Germinal center (tissue), 1 donor: Measurements from ENCODE around the gene BEAN1.

Experiments
- DNase-seq: peaks from one replicate; pipeline ENCODE4 v3.0.0; 2012; ENCODE audit warnings: mixed read lengths, low spot score

Gene BEAN1

DNA sequence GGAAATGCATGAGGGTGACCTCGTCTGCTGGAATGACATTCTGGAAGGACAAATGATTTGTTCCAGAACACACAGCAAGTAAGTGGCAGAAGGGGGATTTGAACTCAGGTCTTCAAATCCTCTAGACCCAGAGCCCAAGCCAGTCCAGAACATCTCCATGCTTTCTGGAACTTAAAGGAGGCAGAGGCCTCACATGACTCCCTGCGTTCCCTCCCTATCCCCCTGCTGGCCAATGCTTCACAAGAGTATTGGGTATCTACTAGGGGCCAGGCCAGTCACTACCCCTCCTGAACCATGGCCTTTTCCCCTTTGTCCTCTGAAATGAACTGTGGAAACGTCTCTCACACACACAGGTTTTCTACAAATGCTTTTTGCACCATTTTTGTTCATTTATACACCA, 7.6 kb upstream of the BEAN1 start:
- no peak for DNase-seq

DNA sequence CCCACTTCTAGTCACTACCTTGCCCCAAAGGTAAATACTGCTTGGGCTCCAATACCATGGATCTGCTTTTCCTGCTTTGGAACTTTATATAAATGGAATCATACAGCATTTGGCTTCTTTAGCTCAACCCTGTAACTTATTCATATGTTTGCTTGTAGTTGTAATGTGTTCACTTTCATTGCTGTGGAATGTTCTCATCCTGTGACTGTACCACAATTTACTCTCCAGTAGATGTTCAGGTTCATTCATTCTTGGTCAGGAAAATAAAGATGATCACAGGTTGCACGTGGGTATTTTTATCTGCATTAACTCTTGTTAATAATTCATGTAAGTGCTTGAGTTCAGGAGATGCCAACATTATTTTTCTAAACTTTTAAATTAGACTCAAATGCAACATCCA, 6.7 kb upstream of the BEAN1 start:
- DNase-seq, result no peak

DNA sequence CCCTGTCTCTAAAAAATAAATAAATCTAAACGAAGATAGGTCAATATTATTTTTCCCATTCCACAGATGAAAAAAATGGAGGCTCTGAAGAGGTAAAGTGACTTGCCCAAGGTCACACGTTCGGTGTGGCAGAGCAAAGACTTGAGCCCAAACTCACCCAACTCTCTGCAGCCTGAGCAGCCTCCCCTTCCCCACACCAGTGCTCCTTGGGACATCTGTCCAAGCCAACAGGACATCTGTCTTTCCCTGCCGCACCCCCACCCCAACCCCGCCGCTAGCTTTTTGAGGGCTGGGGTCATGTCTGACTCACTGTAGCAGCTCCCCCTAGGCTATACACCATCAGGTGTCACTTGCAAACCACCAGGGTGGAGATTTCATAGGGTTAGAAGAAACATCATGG, 5.2 kb upstream of the BEAN1 start:
- DNase-seq, result no peak

DNA sequence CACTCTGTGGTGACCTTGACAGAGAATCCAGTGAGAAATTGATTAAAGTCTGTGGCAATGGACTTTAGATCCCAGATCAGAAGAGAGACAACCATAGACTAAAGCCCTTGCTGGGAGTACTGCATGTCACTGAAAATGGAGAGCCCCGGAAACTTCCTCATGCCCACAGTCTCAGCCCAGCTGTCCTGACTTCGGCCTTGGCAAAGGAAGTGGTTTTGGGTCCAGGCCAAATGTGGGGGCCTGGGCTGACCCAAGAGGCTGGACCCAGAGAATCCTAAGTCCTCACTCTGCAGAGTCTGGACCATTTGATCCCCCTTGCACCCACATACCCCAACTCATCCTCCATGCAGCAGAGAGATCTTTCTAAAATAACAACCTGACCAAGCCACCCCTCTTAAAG, 4.7 kb upstream of the BEAN1 start:
- no peak for DNase-seq

DNA sequence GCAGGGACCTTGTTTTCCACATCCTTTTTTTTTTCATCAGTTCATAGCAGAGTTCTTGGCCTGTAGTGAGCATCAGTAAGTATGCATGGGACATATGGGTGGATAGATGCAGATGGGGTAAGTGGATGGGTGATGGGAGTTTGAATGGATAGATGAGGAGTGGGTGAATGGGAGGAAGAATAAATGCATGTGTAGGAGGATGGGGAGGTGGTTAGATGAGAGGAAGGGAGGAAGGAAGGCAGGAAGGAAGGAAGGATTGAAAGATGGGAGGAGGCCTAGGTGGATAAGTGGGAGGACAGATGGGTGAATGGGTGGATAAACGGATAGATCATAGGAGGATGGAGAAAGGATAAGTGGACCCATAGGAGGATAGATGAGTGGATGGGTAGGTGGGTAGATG, 3.9 kb upstream of the BEAN1 start:
- DNase-seq, result no peak

DNA sequence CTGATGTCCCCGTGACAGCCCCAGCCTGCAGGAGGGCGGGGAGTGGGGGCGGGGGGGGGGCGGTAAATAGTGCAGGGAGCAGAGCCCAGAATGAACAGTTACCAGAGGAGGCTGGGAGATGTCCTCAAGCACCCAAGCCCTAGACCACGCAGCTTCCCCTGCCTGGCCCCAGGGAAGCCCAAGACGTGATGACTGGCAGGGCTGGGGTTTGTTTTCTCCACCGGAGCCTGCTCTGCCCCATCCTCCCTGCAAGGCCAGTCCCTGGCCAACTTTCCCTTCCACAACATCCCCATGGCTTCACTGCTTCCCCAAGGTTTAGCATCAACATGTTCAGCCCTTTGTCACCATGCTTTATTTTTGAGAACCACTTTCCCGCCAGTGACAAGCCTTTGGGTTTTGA, 1.4 kb upstream of the BEAN1 start:
- no peak for DNase-seq

DNA sequence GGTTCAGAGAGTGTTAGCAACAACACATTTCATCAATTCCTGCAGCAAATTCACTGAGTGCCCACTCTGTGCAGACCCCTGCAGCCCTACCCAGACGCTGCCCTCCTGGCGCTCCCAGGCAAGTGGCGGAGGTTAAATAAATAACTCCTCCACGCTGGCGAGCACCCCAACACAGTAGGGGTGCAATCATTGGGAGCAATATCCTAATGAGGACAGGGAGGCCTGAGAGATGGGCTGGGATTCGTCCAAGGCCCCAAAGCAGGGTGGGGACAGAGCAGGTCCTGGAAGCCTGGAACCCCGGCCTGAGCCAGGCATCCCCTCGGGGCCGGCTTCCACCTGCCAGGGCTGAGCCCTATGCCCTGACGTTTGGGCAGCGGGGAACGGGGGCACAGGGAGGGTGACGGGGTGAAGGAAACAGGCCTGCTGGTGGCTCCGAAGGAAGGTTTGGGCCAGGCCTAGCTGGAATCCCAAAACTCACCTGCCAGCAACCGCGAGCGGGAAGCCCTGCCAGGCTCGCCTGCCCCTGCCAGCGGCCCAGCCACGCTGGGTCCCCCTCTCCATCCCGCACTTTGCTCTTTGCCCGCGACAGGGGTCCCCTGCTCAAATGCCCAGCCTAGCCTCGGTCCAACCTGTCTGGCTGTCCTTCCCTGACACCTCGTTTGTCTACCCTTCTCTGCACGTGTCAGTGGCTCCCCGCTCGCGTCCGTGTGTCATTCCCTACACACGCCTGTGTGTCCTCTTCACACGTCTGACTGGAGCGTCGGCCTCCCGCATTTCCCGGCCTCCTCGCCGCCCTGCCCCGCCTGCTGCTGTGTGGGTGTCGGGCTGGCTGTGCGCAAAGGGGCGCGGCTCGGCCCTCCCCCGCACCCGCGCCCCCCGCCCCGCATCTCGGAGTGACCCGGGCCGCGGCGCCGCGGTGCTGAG, 721 bp upstream of the BEAN1 start:
- no peak for DNase-seq

DNA sequence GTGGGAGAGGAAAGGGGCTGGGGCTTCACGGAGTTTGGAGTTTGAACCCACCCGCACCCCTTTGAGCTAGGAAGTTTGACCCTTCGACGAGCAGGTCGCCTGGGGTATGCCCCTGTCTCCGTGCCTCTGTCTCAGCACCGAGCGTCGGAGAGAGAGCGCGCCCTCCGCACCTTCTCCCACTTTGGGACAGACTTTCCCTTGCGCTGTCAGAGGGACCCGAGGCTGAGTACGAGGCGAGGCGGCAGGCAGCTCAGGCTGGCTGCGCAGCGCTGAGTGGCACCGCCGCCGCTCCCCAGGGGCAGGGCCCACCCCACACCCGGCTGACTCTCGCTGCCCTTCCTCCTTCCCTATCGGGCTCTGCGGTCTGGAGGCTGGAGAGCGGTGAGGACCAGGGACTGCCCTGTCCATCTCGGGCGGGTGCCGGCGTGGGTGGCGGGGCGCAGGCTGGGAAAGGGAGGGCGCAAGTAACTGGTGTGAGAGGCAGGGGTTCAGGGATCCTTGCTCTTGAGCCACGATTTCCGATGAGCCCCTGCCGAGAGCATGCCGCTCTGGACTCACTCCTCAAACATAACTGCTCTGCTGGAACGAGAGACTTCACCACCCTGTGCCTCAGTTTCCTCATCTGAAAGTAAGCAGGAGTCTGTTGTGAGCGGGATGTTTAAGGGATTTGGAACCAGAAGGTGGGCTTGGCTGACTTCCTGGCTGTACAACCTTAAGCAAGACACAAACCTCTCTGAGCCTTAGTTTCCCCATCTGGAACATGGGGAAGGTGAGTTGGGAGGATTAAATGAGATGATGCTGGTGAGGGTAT, 981 bp downstream of the BEAN1 start:
- DNase-seq, result no peak

DNA sequence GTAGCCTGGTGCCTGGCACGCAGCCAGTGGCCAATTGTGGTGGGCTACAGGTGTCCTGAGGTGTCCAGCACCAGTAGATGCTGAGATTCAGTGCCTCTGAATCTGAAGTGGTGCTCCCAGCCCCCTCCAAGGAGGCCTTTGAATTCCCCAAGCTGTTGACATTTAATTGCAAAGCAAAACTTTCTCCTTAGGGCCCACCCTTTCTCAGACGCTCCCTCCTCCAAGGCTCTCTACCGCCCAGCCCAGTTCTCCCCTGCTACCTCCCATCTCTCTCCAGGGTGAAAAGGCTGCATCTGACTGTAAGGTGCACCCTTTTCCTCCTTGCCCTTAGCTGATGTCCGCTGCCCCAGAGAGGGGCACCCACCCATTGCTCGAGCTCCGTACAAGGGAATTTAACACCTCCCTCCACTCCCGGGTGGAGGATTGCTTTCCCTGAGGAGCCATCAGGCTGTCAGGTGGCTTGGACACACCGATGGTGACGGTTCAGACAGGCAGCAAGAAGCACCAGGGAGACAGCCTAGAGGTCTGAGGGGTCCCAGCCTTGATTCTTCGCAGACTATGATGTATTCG, 1.7 kb downstream of the BEAN1 start:
- DNase-seq, result no peak

DNA sequence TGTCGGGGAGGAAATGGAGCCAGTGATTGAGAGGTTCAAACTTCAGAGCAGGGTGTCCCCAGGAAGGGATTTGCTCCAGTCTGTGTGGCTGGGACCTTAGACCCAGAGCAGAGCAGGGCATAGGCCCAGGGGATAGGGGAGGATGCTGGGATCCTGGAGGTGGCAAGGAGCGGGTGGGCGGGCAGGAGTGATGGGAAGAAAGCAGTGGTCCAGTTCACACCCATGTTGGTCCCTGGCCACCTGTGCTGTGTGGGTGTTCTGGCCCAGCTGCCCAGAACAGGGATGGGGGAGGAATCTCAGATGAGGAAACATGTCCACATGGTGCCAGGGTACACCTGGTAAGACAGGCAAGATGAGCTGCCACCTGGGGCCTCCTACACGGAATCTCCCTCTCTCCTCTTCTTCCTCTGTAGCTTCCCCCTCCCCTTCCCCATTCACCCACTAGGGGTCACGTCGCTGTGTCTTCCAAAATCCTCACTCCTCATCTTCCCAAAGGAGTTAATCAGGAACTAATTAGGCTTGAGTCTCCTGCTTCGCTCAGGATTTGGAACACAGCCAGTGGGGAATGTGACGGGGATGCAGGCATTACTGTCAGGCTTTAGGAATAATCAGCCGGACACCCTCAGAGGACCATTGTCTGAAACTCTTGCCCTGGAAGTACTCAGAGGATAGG, 2.3 kb downstream of the BEAN1 start:
- no peak for DNase-seq

DNA sequence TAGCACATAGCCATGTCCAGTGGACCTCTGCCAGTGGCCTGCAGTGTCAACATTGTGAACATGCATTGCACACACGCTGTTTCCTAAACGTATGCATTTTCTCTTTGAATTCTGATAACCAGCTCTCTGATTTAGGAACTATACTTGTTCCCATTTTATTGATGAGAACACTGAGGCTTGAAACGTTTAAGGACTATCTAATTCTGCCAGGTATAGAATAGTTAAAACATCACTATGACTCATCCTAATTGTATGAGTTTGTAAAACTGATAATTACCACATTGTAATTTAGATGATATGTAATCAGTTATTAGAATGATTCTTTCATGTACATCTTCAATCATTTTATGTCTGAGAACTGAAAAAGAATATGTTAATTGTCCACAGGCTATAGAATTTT, 3.1 kb downstream of the BEAN1 start:
- DNase-seq, result no peak

DNA sequence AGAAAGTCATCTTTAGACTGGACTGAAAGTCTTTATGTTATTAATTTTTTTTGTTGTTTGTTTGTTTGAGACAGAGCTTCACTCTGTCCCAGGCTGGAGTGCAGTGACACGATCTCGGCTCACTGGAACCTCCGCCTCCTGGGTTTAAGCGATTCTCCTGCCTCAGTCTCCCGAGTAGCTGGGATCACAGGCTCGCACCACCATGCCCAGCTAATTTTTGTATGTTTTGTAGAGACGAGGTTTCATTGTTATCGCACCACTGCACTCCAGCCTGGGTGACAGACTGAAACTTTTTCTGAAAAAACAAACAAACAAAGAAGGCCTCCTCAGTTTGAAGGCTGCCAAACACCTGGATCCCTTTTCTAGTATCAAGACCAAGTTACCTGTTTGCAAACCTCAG, 4.7 kb downstream of the BEAN1 start:
- DNase-seq, result no peak

DNA sequence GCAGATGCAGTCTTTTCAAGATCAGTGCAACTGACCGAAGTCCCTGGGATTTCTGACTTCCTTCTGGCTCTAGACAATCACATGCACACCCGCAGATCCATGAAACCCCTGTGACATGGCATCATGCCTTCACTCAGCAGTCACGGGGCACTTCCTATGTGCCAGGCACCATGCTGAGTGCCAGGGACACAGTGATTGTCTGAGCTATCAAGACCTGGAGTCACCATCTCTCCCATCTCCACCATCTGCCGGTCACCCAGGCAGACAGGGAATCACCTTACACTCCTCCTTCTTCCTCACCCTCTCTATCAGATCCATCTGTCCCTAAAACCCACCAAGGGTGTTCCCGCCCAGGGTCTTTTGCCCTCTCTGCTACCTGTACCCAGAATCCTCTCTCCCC, 5.3 kb downstream of the BEAN1 start:
- DNase-seq, result no peak

DNA sequence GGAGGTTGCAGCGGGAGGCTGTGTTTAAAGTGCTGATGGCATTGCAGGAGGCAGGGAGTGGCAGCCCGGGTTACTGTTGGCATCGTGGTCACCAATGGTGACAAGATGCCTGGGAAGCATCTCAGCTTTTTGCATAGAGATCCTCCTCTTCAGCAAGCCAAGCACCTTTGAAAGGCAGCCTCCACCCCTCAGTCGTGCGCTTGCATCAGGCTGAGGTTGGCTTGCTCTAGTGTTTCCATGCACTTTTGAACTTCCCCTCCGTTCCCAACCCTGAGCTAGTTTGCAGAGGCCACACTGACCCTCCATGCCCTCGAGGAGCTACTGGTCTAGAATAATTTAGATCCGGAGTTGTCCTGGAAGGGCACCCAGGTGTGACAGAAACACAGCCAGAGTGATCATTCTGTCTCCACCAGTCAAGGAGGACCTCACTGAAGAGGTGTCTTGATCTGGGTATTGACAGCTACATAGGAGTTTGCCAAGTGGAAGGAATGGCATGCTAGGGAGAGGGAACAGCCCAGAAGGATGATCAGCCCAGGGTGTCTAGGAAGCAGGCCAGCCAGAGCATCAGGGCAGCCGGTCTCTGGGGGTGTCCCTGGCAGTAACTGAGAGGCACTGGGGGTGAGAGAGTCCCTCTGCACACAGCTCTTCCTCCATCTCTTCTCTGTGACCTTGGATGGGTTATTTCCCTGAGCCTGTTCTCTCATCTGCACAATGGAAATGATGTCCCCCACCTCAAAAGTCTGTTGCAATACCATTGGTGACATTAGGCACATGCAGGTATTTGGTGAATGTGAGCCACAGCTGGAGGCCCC, 7.7 kb downstream of the BEAN1 start:
- DNase-seq, result no peak

DNA sequence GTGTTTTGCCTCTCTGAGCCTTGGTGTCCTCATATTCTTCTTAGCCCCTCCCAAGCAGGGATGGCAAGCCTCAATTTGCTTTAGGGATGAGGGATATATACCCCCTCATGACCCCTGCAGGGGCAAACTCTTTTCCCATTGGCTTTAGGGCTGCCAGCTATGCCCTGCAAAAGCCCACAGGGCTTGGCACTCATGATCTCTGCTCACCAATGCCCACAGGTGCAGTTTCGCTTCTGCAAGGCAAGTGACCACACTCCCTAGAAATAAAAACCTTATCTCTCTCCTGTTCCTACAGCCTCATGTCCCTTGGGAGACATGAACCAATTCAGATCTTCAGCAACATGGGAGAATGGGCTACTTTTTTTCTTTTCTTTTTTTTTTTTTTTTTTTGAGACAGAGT, 8.8 kb downstream of the BEAN1 start:
- no peak for DNase-seq

DNA sequence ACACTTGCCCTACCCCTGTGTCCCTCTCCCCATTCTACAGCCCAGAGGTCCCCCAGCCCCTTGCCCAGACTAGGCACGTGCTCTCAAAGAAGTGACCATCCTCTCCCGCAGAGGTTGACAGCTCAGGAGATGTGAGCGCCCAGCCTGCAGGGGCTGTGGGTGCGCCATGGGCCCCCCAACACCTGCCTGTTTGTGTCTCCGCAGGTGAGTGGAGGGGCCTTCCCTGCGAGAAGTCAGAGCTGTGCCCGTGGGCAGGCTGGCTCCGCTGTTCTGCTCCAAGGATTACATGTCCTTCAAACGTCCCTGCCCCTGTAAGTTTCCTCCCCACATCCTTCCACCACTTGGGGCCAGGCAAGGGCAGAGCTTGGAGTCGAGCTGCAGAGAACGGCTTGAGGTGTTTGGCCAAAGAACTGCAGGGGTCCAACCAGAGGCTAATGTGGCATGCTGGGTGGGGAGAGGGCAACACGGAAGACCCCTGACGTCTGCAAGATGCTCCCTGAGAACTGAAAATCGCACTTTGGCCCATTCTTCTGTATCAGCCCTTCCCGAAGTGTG, 10.4 kb downstream of the BEAN1 start:
- no peak for DNase-seq

DNA sequence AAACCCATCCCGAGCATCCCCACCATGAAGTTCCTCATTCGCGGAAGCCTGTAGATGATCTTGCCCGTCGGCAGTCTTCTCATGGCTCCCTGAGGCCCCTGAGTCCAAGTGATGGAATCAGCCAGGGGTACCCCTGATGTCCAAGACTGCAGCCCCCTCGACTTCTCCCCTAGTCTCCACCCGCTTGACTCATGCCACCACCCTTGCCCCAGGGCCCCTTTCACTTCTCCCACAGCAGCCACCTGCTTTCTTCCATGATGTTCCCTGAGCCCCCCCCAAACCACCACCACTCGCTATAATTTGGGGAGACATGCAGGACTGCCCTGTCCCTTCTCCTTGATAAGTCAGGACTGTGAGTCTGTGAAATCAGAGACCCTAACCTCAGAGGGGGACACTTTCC, 11.4 kb downstream of the BEAN1 start:
- DNase-seq, result no peak

DNA sequence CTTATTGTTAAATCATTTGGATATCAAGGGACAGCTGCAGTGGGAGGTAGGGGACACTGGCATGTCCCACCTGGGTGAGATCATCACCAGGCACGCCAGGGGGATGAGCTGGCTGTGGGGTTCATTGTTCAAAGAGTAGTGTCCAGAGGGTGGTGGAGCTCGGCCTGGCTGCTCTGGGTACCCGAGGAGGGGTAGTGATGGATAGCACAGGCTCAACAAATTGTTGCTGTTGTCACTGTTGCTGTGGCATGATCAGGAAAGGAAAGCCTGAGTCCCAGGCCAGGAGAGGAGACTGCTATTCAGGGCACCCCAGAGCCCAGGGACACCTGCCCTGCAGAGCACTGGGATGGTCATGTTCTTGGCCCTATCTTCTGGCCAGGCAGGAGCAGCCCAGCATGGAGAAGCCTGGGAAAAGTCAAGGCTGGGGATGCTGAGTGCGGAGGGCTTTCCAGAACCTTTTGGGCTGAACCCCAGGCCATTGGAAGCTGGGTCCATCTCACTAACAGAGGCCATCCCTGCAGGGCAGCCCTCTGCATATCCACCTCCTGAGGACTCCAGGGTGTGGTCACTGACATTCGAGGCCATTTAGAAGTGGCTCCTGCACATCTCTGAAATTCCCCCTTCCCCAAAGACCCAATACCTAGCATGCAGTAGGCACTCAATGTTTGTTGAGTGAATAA, 12.1 kb downstream of the BEAN1 start:
- no peak for DNase-seq

DNA sequence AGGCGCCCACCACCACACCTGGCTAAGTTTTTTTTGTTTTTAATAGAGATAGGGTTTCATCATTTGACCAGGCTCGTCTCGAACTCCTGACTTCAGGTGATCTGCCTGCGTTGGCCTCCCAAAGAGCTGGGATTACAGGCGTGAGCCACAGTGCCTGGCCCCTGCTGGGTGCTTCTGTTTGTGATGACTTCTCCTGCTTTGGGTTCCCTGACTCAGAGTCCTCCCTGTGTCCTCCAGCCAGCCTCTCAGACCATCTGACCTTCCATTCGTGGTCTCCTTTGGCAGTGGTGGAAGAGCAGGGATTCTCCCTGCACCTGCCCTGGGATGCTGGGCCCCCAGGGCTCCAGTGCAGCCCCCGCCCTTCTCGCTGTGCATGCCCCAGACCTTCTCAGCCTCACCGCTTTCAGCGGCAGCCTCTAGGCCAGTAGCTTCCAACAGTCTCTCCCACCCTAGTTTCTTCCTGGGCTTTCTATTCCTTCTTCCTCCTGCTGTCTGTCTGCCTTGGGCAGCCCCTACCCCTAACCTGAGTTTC, 13.2 kb downstream of the BEAN1 start:
- no peak for DNase-seq

DNA sequence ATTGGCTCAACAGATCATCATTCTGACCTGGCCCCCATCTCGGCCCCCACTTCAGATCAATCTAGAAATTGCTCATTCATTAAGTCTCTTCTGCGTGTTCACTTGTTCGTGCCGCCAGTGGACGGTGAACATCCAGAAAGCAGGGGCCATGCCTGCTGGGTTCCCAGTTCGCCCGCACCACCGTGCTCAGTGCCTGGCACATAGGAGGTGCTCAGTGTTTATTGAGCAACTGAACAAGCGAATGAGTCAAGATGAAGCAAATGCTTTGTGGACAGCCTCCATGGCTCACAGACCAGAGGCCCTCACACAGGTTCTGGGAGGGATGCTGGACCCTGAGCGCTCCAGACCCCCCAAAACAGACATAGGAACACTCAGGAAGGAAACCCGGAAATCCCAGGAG, 13.9 kb downstream of the BEAN1 start:
- DNase-seq, result no peak
